GM12878 (cell line): ENCODE data around the gene SLC34A1. TPM values are rescaled to one million over a fixed set of nuclear protein-coding genes. Genes with fewer than 3 reads are reported as not detected.

Source experiments
- ATF7 ChIP-seq: fragments of 450-650 bp; IDR thresholded peaks from 2 replicates; pipeline ENCODE4 v1.6.1; 2016; ENCODE audit warnings: low read depth, mild to moderate bottlenecking
- CREB1 ChIP-seq: IDR thresholded peaks from 2 replicates; pipeline ENCODE4 v1.6.1; 2012; ENCODE audit warnings: low read depth, mild to moderate bottlenecking, inconsistent platforms
- EGR1 ChIP-seq, 2 experiments: IDR thresholded peaks; 1 replicate in 1 of 2; 2 replicates in 1 of 2; pipeline ENCODE4 v1.6.1; 2011 to 2012; ENCODE audit warnings: low read depth in 2 of 2, low read length in 2 of 2, borderline replicate concordance in 1 of 2, mild to moderate bottlenecking in 1 of 2, moderate library complexity in 1 of 2
- EP300 ChIP-seq, 2 experiments: fragments of 150-350 bp in 1 of 2; IDR thresholded peaks; 2 replicates each; pipeline ENCODE4 v1.6.1; 2011 to 2012; ENCODE audit warnings: low read depth in 2 of 2, low read length in 2 of 2, borderline replicate concordance in 1 of 2, improper control_type of control experiment in 1 of 2, inconsistent platforms in 1 of 2; ENCODE audit not compliant: control insufficient read depth in 1 of 2
- HDAC6 ChIP-seq: fragments of 200-600 bp; sonication (generic); IDR thresholded peaks from one replicate; pipeline ENCODE4 v1.8.0; 2017; ENCODE audit warnings: antibody characterized with exemption; ENCODE audit not compliant: unreplicated experiment
- IRF4 ChIP-seq: IDR thresholded peaks from 2 replicates; pipeline ENCODE4 v1.6.1; 2011; ENCODE audit warnings: low read depth, low read length
- KDM1A ChIP-seq: fragments of 200-600 bp; sonication (generic); IDR thresholded peaks from 2 replicates; pipeline ENCODE4 v1.6.1; 2016; ENCODE audit warnings: borderline replicate concordance
- KLF5 ChIP-seq: fragments of 450-650 bp; IDR thresholded peaks from 2 replicates; pipeline ENCODE4 v1.6.1; 2014; ENCODE audit warnings: mild to moderate bottlenecking; ENCODE audit not compliant: partially characterized antibody
- MEF2A ChIP-seq: IDR thresholded peaks from 2 replicates; pipeline ENCODE4 v1.6.1; 2011; ENCODE audit warnings: low read depth, mild to moderate bottlenecking, low read length, moderate library complexity; ENCODE audit not compliant: insufficient read depth
- MEF2B ChIP-seq: fragments of 450-650 bp; IDR thresholded peaks from 2 replicates; pipeline ENCODE4 v1.6.1; 2018; ENCODE audit warnings: mild to moderate bottlenecking, moderate library complexity; ENCODE audit not compliant: partially characterized antibody, poor library complexity, severe bottlenecking
- MXI1 ChIP-seq: fragments of 150-350 bp; IDR thresholded peaks from 2 replicates; pipeline ENCODE4 v1.6.1; 2011; ENCODE audit warnings: low read depth, mild to moderate bottlenecking, inconsistent platforms, low read length, improper control_type of control experiment
- NR2C2 ChIP-seq: IDR thresholded peaks from 2 replicates; pipeline ENCODE4 v1.6.1; 2011; ENCODE audit warnings: borderline replicate concordance, low read depth; ENCODE audit not compliant: control insufficient read depth, insufficient read length
- PML ChIP-seq: IDR thresholded peaks from 2 replicates; pipeline ENCODE4 v1.6.1; 2012; ENCODE audit warnings: low read length, inconsistent platforms
- PRDM15 ChIP-seq: fragments of 450-650 bp; formaldehyde crosslinking; IDR thresholded peaks from 2 replicates; pipeline ENCODE4 v1.4.0; 2020; ENCODE audit warnings: mild to moderate bottlenecking, moderate library complexity
- RAD21 ChIP-seq: IDR thresholded peaks from 2 replicates; pipeline ENCODE4 v1.6.1; 2011; ENCODE audit warnings: mild to moderate bottlenecking, low read depth, low read length, moderate library complexity; ENCODE audit not compliant: insufficient read depth
- RFX5 ChIP-seq: IDR thresholded peaks from 2 replicates; pipeline ENCODE4 v1.6.1; 2011; ENCODE audit warnings: low read depth, low read length, improper control_type of control experiment
- SMAD1 ChIP-seq: fragments of 450-650 bp; IDR thresholded peaks from 2 replicates; pipeline ENCODE4 v1.6.1; 2018; ENCODE audit warnings: mild to moderate bottlenecking, low read depth; ENCODE audit not compliant: partially characterized antibody
- SMC3 ChIP-seq: IDR thresholded peaks from 2 replicates; pipeline ENCODE4 v1.6.1; 2011; ENCODE audit warnings: low read length, improper control_type of control experiment, borderline replicate concordance
- SREBF1 ChIP-seq: IDR thresholded peaks from 2 replicates; pipeline ENCODE4 v1.6.1; 2012; ENCODE audit warnings: mild to moderate bottlenecking, low read length
- STAT3 ChIP-seq: IDR thresholded peaks from 2 replicates; pipeline ENCODE4 v1.6.1; 2011; ENCODE audit warnings: low read depth, low read length, improper control_type of control experiment
- TCF12 ChIP-seq: IDR thresholded peaks from 2 replicates; pipeline ENCODE4 v1.6.1; 2011; ENCODE audit warnings: low read depth, mild to moderate bottlenecking, low read length
- WRNIP1 ChIP-seq: IDR thresholded peaks from 2 replicates; pipeline ENCODE4 v1.6.1; 2011; ENCODE audit warnings: low read depth, low read length, improper control_type of control experiment, borderline replicate concordance
- YBX1 ChIP-seq: fragments of 450-650 bp; IDR thresholded peaks from 2 replicates; pipeline ENCODE4 v1.6.1; 2016; ENCODE audit warnings: antibody characterized with exemption
- ZNF24 ChIP-seq: fragments of 450-650 bp; IDR thresholded peaks from 2 replicates; pipeline ENCODE4 v1.6.1; 2017; ENCODE audit warnings: antibody characterized with exemption, mild to moderate bottlenecking
- polyA plus RNA-seq, 11 experiments: library from polyadenylated mRNA; depleted of rRNA in 4 of 11; unstranded in 6 of 11; stranded (reverse) in 5 of 11; fragments of >200 nt; fragmentation: Nextera tagmentation in 4 of 11; fragmentation: Illumina TruSeq in 1 of 11; extraction: Ambion mirVana in 4 of 11; extraction: Trizol in 1 of 11; gene quantifications; 1 replicate in 1 of 11; 2 replicates in 10 of 11; pipeline versions ENCODE4 v1.2.1 to v1.2.3, GENCODE V29; 2011 to 2016; ENCODE audit warnings: inconsistent platforms in 2 of 11, missing spikeins in 2 of 11, low read depth in 1 of 11
- total RNA-seq, 4 experiments: library from RNA; depleted of rRNA in 3 of 4; stranded (reverse); fragments of >200 nt in 3 of 4; fragmentation: Illumina TruSeq in 1 of 4; extraction: Trizol in 1 of 4; gene quantifications; 2 replicates each; pipeline versions ENCODE4 v1.2.1 to v1.2.3, GENCODE V29; 2013 to 2021
- TF ChIP-seq, protein P1 (sequence below): IDR thresholded peaks from 2 replicates; pipeline ENCODE4 v1.6.1; 2012; ENCODE audit warnings: mild to moderate bottlenecking, low read depth, low read length

The SLC34A1 gene
- total and polyA plus RNA-seq, 10 of the 15 experiments (the other 5 are each of a cell fraction or from before 2014, with no cell fraction given): 0.03 to 0.14 (median 0.09) TPM; not detected in 2

GRCh38 chr5:177412603-177413233, 28.5 kb downstream of the SLC34A1 start (continued):
- no peak for TF ChIP-seq KDM1A
- no peak for TF ChIP-seq RAD21
- TF ChIP-seq SREBF1: no peak
- no peak for TF ChIP-seq MEF2B
- no peak for TF ChIP-seq SMC3
- no peak for TF ChIP-seq KLF5
- TF ChIP-seq PML: no peak
- peak; percentile 82 for TF ChIP-seq CREB1
- TF ChIP-seq TCF12: peak; percentile 68; the same call in 1 of the 2 replicates
- no peak; the same call in none of the 2 replicates for TF ChIP-seq MXI1
- TF ChIP-seq EGR1 (IDR thresholded peaks at IDR 0.05; ENCODE audit: borderline replicate concordance in 1 of 2, low read depth in 2 of 2, low read length in 2 of 2): no peak
- TF ChIP-seq SMAD1: no peak
- TF ChIP-seq PRDM15 (CRISPR knock-in tag): no peak
- TF ChIP-seq NR2C2: no peak
- TF ChIP-seq, protein P1, sequence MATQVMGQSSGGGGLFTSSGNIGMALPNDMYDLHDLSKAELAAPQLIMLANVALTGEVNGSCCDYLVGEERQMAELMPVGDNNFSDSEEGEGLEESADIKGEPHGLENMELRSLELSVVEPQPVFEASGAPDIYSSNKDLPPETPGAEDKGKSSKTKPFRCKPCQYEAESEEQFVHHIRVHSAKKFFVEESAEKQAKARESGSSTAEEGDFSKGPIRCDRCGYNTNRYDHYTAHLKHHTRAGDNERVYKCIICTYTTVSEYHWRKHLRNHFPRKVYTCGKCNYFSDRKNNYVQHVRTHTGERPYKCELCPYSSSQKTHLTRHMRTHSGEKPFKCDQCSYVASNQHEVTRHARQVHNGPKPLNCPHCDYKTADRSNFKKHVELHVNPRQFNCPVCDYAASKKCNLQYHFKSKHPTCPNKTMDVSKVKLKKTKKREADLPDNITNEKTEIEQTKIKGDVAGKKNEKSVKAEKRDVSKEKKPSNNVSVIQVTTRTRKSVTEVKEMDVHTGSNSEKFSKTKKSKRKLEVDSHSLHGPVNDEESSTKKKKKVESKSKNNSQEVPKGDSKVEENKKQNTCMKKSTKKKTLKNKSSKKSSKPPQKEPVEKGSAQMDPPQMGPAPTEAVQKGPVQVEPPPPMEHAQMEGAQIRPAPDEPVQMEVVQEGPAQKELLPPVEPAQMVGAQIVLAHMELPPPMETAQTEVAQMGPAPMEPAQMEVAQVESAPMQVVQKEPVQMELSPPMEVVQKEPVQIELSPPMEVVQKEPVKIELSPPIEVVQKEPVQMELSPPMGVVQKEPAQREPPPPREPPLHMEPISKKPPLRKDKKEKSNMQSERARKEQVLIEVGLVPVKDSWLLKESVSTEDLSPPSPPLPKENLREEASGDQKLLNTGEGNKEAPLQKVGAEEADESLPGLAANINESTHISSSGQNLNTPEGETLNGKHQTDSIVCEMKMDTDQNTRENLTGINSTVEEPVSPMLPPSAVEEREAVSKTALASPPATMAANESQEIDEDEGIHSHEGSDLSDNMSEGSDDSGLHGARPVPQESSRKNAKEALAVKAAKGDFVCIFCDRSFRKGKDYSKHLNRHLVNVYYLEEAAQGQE: no peak
- no peak for TF ChIP-seq RFX5
- TF ChIP-seq ZNF24: no peak
- peak; percentile 9; the same call in 1 of the 2 replicates for TF ChIP-seq IRF4
- no peak for TF ChIP-seq WRNIP1
- no peak for TF ChIP-seq STAT3
- TF ChIP-seq EP300 (IDR thresholded peaks at IDR 0.05; ENCODE audit: borderline replicate concordance in 1 of 2, control insufficient read depth in 1 of 2, low read depth in 2 of 2, low read length in 2 of 2): peak in 1 of 2 experiments; percentile 74; a peak in 3 of 4 replicates
- no peak for TF ChIP-seq YBX1
- peak; percentile 73; the same call in 1 of the 2 replicates for TF ChIP-seq ATF7
- TF ChIP-seq HDAC6: no peak
- no peak for TF ChIP-seq MEF2A
